ENCODE data around the gene ZNF667.

DNA sequence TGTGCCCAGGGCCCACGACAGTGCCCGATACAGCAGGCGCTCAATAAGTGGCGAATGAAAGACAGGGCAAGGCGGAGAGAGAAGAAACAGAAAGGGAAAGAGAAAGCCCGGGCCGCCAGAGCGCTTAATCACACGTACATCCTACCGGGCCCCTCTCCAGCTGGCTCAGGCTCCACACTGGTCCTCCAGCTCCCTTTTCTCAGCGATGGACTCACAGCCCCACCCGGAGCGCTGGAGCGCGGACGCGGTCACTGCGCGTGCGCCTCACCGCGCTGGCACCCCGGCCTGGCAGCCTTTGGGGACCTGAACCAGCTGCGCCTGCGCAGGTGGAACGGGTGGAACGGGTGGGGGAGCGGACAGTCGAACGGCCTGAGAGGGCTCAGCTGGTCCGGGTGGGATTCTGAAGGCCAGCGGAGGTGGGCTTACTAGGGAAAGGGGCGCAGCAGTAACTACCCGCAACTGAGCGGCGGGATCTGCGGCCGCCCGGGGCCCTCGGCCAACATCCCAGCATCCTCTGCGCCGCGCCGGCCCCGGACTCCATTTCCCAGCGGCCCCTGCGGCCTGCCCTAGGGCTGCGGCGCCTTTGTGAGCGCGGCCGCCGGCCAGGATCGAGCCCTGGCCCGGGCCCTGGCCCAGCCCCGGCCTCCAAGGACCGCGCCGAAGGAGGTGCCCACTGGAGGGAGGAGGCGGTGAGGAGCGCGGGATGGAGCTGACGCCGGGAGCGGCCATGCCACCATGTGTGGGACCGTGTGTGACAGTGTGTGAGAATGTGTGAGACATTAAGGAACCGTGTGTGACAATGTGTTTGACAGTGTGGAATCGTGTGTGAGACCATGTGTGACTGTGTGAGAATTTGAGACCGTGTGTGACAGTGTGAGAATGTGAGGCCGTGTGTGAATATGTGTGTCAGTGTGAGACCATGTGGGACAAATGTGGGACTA lies 73.1 kb downstream of the ZNF667 start, which contains the start of gene ZNF583:
- TF ChIP-seq, protein P1, sequence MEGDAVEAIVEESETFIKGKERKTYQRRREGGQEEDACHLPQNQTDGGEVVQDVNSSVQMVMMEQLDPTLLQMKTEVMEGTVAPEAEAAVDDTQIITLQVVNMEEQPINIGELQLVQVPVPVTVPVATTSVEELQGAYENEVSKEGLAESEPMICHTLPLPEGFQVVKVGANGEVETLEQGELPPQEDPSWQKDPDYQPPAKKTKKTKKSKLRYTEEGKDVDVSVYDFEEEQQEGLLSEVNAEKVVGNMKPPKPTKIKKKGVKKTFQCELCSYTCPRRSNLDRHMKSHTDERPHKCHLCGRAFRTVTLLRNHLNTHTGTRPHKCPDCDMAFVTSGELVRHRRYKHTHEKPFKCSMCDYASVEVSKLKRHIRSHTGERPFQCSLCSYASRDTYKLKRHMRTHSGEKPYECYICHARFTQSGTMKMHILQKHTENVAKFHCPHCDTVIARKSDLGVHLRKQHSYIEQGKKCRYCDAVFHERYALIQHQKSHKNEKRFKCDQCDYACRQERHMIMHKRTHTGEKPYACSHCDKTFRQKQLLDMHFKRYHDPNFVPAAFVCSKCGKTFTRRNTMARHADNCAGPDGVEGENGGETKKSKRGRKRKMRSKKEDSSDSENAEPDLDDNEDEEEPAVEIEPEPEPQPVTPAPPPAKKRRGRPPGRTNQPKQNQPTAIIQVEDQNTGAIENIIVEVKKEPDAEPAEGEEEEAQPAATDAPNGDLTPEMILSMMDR (IDR thresholded peaks at IDR 0.05; ENCODE audit: low read depth, low read length) = no peak
- TF ChIP-seq MAX (IDR thresholded peaks at IDR 0.05; ENCODE audit: low read depth, low read length) (no peak), POLR2A (IDR thresholded peaks at IDR 0.05; ENCODE audit: extremely low read depth, insufficient read length) (no peak)
